ENCODE measurements around the gene TTBK2. TPM values are rescaled to one million over a fixed set of nuclear protein-coding genes. Genes with fewer than 3 reads are reported as not detected.

TTBK2 gene
- total RNA-seq, 2 experiments from 2014 or later: 14.2 to 20.8 TPM

DNA sequence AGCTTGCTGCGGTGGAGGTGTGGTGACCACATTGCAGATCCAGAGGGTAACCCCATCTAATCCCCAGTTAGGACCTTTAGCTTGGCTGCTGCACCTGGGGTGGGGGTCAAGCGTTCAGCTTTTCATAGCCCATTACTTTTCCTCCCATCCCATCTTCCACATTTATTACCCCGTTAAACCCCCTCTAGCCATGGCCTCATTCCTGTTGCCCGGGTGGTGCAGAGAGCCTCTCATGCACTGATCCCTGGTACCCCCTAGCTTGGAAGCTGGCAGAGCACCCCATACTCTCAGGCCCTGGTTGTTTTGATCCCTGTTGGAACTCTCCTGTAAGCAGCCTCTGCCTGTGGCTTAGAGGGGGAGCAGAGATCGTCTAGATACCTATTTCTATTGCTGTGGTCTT lies 204.5 kb downstream of the TTBK2 start:
- peaks cover 20% of the 10 kb centered on the region; the same call in 1 of the 2 replicates for H3K36me3 ChIP-seq (ENCODE audit: insufficient read depth, low read length)
- no peak overlapping the region for H3K4me3 ChIP-seq (ENCODE audit: low read depth, low read length, poor library complexity, severe bottlenecking)
- H2AFZ ChIP-seq (ENCODE audit: low read length): no peak overlapping the region
- ChIA-PET POLR2A (no interaction called here), CTCF (ENCODE audit: unreplicated experiment) (no interaction called here)
- H3K4me2 ChIP-seq (ENCODE audit: low read length): no peak overlapping the region
- DNase-seq (ENCODE audit: low spot score): no peak
- no peaks in the 10 kb centered on the region for H3K9me2 ChIP-seq (ENCODE audit: insufficient read depth, low read length)
- TF ChIP-seq, protein P1, sequence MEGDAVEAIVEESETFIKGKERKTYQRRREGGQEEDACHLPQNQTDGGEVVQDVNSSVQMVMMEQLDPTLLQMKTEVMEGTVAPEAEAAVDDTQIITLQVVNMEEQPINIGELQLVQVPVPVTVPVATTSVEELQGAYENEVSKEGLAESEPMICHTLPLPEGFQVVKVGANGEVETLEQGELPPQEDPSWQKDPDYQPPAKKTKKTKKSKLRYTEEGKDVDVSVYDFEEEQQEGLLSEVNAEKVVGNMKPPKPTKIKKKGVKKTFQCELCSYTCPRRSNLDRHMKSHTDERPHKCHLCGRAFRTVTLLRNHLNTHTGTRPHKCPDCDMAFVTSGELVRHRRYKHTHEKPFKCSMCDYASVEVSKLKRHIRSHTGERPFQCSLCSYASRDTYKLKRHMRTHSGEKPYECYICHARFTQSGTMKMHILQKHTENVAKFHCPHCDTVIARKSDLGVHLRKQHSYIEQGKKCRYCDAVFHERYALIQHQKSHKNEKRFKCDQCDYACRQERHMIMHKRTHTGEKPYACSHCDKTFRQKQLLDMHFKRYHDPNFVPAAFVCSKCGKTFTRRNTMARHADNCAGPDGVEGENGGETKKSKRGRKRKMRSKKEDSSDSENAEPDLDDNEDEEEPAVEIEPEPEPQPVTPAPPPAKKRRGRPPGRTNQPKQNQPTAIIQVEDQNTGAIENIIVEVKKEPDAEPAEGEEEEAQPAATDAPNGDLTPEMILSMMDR (conservative IDR thresholded peaks at IDR 0.05; ENCODE audit: low read length): no peak
- TF ChIP-seq EZH2phosphoT487 (IDR thresholded peaks at IDR 0.05; ENCODE audit: borderline replicate concordance, low read depth, low read length): no peak
- BruUV-seq (replicated peaks): no TSS peak
- no peaks in the 10 kb centered on the region for H4K20me1 ChIP-seq (ENCODE audit: insufficient read depth, low read length)
- intact Hi-C loops (cut with micrococcal nuclease; ENCODE audit: unreplicated experiment): no loop called here
- H3K27ac ChIP-seq (ENCODE audit: low read depth, low read length, poor library complexity, severe bottlenecking): no peak overlapping the region
- no peaks in the 10 kb centered on the region for H3K9me3 ChIP-seq (ENCODE audit: low read length)
- H3K4me1 ChIP-seq (ENCODE audit: insufficient read depth, low read length, poor library complexity, severe bottlenecking): no peaks in the 10 kb centered on the region
- no peaks in the 10 kb centered on the region for H3K79me2 ChIP-seq (ENCODE audit: insufficient read depth, low read depth, low read length)

DNA sequence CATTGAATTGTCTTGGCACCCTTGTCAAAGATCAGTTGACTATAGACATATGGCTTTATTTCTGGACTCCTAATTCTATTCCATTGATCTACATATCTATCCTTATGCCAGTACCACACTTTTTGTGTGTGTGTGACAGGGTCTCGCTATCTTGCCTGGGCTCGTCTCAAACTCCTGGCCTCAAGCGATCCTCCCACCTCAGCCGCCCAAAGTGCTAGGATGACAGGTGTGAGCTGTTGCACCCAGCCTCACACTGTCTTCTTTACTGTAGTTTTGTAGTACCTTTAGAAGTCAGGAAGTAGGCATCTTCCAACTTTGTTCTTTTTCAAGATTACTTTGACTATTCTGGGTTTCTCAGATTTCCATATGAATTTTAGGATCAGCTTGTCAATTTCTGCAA lies 208.0 kb downstream of the TTBK2 start:
- no peaks in the 10 kb centered on the region for H3K9me3 ChIP-seq (ENCODE audit: low read length)
- H3K4me2 ChIP-seq (ENCODE audit: low read length): no peak overlapping the region
- ChIA-PET CTCF (ENCODE audit: unreplicated experiment) (no interaction called here), POLR2A (no interaction called here)
- H4K20me1 ChIP-seq (ENCODE audit: insufficient read depth, low read length): no peaks in the 10 kb centered on the region
- H2AFZ ChIP-seq (ENCODE audit: low read length): no peak overlapping the region
- DNase-seq (ENCODE audit: low spot score): no peak
- no TSS peak for BruUV-seq (replicated peaks)
- H3K4me1 ChIP-seq (ENCODE audit: insufficient read depth, low read length, poor library complexity, severe bottlenecking): no peaks in the 10 kb centered on the region
- no peak overlapping the region for H3K27ac ChIP-seq (ENCODE audit: low read depth, low read length, poor library complexity, severe bottlenecking)
- H3K4me3 ChIP-seq (ENCODE audit: low read depth, low read length, poor library complexity, severe bottlenecking): no peak overlapping the region
- intact Hi-C loops (cut with micrococcal nuclease; ENCODE audit: unreplicated experiment): no loop called here
- H3K79me2 ChIP-seq (ENCODE audit: insufficient read depth, low read depth, low read length): no peaks in the 10 kb centered on the region
- TF ChIP-seq, protein P1 (conservative IDR thresholded peaks at IDR 0.05; ENCODE audit: low read length): no peak
- TF ChIP-seq EZH2phosphoT487 (IDR thresholded peaks at IDR 0.05; ENCODE audit: borderline replicate concordance, low read depth, low read length): no peak
- H3K9me2 ChIP-seq (ENCODE audit: insufficient read depth, low read length): no peaks in the 10 kb centered on the region
- peaks cover 3% of the 10 kb centered on the region; the same call in 1 of the 2 replicates for H3K36me3 ChIP-seq (ENCODE audit: insufficient read depth, low read length)

DNA sequence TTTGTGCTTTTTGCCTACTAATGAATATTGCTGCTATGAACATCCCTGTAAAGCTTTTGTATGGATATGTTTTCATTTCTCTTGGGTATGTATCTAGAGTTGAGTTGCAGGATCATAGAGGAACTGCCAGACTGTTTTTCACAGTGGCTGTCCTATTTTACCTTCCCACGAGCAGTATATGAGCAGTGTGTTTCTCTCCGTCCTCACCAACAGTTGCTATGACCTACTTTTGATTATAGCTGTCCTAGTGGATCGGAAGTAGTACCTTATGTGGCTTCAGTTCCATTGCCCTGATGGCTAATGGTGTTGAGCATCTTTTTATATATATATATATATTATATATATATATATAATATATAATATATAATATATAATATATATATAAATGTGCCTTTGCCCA lies 208.8 kb downstream of the TTBK2 start:
- TF ChIP-seq, protein P1 (conservative IDR thresholded peaks at IDR 0.05; ENCODE audit: low read length): no peak
- TF ChIP-seq EZH2phosphoT487 (IDR thresholded peaks at IDR 0.05; ENCODE audit: borderline replicate concordance, low read depth, low read length): no peak
- H4K20me1 ChIP-seq (ENCODE audit: insufficient read depth, low read length): no peaks in the 10 kb centered on the region
- no peaks in the 10 kb centered on the region for H3K9me2 ChIP-seq (ENCODE audit: insufficient read depth, low read length)
- no peak for DNase-seq (ENCODE audit: low spot score)
- H3K36me3 ChIP-seq (ENCODE audit: insufficient read depth, low read length): peaks cover 3% of the 10 kb centered on the region; the same call in 1 of the 2 replicates
- no peaks in the 10 kb centered on the region for H3K4me1 ChIP-seq (ENCODE audit: insufficient read depth, low read length, poor library complexity, severe bottlenecking)
- ChIA-PET CTCF (ENCODE audit: unreplicated experiment) (no interaction called here), POLR2A (interaction anchor here (0.6 kb wide), 1 partner anchor 286 kb away, joined by 6 read pairs; no protein-coding TSS in a partner anchor)
- no peak overlapping the region for H3K4me2 ChIP-seq (ENCODE audit: low read length)
- H2AFZ ChIP-seq (ENCODE audit: low read length): no peak overlapping the region
- no TSS peak for BruUV-seq (replicated peaks)
- H3K27ac ChIP-seq (ENCODE audit: low read depth, low read length, poor library complexity, severe bottlenecking): no peak overlapping the region
- intact Hi-C loops (cut with micrococcal nuclease; ENCODE audit: unreplicated experiment): no loop called here
- H3K9me3 ChIP-seq (ENCODE audit: low read length): no peaks in the 10 kb centered on the region
- H3K4me3 ChIP-seq (ENCODE audit: low read depth, low read length, poor library complexity, severe bottlenecking): no peak overlapping the region
- H3K79me2 ChIP-seq (ENCODE audit: insufficient read depth, low read depth, low read length): no peaks in the 10 kb centered on the region

All from OCI-LY7 (cell line).